HG03521 (cell line): ENCODE results near the gene SLC25A13.
"Not testable (repeated sequence)": the region's sequence is repeated elsewhere in the genome, so short reads cannot be mapped to it uniquely, and the experiment has no call there.

Source experiments
- ATAC-seq: cut with Tn5 transposase; IDR thresholded peaks from one replicate; pipeline ENCODE4 v1.9.1; 2021; ENCODE audit warnings: mild to moderate bottlenecking, moderate library complexity; ENCODE audit not compliant: unreplicated experiment

SLC25A13 gene, protein sequence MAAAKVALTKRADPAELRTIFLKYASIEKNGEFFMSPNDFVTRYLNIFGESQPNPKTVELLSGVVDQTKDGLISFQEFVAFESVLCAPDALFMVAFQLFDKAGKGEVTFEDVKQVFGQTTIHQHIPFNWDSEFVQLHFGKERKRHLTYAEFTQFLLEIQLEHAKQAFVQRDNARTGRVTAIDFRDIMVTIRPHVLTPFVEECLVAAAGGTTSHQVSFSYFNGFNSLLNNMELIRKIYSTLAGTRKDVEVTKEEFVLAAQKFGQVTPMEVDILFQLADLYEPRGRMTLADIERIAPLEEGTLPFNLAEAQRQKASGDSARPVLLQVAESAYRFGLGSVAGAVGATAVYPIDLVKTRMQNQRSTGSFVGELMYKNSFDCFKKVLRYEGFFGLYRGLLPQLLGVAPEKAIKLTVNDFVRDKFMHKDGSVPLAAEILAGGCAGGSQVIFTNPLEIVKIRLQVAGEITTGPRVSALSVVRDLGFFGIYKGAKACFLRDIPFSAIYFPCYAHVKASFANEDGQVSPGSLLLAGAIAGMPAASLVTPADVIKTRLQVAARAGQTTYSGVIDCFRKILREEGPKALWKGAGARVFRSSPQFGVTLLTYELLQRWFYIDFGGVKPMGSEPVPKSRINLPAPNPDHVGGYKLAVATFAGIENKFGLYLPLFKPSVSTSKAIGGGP

GRCh38 chr7:96321658-96322372 lies at the start of gene SLC25A13:
Gene SLC25A13 (minus strand): TSS chr7:96322098. CDS start chr7:96321956, 142 bp downstream.
- ATAC-seq = peak; percentile 77

DNA sequence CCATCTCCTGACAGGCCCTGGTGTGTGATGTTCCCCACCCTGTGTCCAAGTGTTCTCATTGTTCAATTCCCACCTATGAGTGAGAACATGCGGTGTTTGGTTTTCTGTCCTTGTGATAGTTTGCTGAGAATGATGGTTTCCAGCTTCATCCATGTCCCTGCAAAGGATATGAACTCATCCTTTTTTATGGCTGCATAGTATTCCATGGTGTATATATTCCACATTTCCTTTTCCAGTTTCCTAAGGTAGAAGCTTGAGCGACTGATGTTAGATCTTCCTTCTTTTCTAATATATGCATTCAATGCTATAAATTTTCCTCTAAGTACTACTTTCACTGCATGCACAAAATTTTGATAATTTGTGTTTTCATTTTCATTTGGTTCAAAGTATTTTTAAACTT lies 44.0 kb upstream of the SLC25A13 start:
- ATAC-seq = not testable (repeated sequence)

DNA sequence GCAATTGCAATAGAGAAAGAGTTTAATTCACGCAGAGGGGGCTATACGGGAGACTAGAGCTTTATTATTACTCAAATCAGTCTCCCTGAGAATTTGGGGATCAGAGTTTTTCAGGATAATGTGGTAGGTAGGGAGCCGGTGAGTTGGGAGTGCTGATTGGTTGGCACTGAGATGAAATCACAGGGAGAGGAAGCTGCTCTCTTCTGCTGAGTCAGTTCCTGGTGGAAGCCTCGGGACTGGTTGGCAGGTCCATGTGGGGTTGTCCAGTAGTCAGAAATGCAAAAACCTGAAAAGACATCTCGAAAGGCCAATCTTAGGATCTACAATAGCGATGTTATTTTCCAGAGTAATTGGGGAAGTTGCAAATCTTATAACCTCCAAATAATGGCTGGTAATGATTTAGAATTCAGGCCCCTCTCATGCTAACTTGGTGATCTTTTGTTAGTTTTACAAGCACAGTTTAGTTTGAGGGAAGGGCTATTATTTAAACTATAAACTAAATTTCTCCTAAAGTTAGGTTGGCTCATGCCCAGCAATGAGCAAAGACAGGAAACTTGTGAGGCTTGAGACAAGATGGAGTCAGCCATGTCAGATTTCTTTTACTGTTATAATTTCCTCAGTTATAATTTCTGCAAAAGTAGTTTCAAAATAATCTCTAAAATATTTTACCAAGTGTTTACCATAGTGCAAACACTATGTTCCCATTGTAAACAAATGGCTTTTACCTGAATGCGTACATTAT lies 39.4 kb upstream of the SLC25A13 start:
- ATAC-seq = no peak

- no peak for ATAC-seq
Measured at GRCh38 chr7:96359876-96360275, 38.0 kb upstream of the SLC25A13 start.

- ATAC-seq = not testable (repeated sequence)
Measured at GRCh38 chr7:96358236-96358971, 36.5 kb upstream of the SLC25A13 start.

- ATAC-seq = no peak
Measured at GRCh38 chr7:96355990-96356506, 34.1 kb upstream of the SLC25A13 start.

DNA sequence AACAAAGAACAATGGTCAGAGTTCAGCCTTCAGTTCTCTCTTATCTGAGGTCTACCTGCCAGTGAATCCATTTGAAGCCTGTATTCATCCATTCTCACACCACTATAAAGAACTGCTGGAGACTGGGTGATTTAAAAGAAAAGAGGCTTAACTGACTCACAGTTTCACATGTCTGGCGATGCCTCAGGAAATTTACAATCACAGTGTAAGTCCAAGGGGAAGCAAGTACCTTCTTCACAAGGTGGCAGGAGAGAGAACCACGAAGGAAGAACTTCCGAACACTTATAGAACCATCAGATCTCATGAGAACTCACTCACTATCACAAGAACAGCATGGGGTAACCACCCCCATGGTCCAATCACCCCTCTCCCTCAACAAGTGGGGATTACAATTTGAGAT lies 33.0 kb upstream of the SLC25A13 start:
- no peak for ATAC-seq

DNA sequence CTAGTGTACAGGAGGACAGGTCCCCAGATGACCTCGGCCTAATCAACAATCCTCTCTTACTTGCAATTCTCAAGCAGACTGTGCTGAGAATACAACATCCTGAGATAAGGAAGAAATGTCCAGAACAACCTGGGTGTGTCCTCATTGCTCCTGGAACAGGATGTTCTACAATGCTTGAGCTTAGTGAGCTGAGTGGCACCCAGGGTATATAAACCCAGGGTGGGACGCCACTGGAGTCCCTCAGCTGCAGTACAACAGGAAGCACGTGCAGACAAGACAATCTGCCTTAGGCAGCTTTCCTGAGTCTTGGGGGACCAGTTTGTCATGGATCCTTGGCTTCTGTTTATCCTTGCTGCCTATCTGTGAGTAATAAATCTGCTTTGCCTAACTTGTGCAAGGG lies 27.7 kb upstream of the SLC25A13 start:
- ATAC-seq = no peak

- ATAC-seq = no peak
Measured at GRCh38 chr7:96347471-96347870, 25.6 kb upstream of the SLC25A13 start.

DNA sequence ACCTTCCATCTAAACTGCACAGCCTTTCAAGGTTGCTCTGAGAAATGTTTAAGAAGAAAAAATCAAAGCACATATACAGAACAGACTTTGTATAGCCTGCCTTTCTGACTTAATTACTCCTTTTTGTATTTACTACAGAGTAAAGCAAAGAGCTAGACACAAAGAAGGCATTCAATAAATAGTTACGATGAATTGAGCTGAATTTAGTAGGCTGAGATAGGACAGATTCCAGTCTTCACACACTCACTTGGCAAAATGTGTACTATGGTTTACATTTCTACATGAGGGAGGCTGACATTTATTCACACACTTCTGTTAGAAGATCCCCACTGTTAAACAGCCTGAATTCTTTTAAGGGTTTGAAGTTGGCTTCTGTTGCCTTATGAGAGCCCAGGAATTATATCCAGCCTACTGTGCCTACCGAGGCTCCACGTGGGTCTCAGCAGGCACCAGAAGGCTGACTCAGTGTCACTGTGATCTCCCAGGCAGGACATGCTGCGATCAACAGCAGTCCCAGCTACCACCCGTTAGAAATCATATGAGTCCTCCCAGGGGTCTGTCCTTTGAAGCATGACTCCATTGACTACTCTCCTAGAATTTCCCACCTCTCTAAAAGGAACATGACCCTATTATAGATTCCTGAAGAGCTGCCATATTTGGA lies 24.5 kb upstream of the SLC25A13 start:
- no peak for ATAC-seq

DNA sequence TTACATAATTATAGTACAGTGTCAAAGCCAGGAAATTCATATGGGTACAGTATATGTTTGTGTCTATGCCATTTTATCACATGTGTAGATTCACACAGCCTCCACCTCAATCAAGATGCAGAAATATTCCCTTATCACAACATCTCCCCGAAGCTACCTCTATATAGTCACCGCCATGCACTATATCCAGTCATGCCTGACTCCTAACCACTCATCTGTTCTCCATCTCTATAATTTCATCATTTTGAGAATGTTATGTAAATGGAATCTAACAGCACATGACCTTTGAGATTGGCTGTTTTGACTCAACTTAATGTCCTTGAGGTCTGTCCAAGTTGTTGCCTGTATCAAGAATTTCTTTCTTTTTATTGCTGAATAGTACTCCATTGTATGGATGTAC lies 22.3 kb upstream of the SLC25A13 start:
- no peak for ATAC-seq

DNA sequence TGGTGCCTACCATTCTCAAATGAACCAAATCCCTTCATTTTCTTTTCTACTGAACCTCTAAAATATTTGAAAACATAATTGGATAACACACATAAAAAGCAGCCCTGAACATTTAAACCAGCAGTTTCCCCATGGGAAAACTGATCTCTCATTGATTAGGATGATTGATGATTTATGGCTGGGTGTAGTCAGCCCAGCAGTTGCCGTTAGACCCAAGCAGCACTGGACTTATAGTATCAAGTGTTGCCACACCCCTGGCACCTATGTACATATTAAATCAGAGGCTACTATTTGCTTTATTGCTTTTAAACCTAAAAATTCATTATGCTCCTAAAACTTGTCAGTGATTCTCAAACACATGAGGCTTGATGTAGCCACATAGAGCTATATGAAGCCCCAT lies 20.2 kb upstream of the SLC25A13 start:
- no peak for ATAC-seq

GRCh38 chr7:96337519-96337918 lies 15.6 kb upstream of the SLC25A13 start:
- ATAC-seq = no peak

GRCh38 chr7:96332325-96332724 lies 10.4 kb upstream of the SLC25A13 start:
- no peak for ATAC-seq

GRCh38 chr7:96331775-96332174 lies 9.9 kb upstream of the SLC25A13 start:
- no peak for ATAC-seq

DNA sequence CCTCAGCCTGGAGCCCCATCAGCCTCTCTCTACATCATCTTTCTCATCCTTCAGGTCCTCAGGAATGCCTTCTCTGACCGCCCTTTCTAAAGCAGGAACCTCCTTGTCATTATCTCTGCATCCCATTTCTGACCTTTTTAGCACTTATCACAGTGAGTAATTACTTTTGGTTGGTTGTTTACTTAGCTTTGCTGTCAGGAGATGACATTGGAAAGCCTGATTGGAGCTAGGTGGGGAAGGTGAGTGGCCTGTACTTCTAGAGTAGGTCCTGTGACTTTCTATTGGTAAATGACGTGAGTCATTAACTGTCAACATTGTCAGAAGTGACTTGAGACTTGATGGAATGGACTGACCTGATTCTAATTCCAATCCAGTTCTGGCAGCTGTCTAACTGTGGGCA lies 9.3 kb upstream of the SLC25A13 start:
- ATAC-seq = no peak

- no peak for ATAC-seq
Measured at GRCh38 chr7:96330193-96330592, 8.3 kb upstream of the SLC25A13 start.

DNA sequence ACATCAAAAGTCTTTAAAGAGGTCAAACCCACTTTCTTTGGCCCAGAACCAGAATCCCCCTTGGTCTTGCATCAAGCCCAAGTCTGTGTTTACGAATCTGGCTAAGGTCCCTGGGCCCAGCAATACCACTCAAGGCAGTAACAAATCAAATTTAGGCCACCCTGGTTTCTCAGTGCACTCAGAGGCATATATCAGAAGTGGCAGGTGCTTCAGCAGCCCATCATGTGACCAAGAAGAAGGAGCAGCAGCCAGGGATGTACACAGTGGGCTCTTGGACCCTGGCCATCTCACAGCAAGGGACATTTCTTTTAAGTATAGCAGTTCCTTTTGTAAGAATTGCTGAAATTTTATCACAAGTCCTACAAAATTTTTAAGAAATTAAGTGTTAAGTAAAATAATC lies 7.3 kb upstream of the SLC25A13 start:
- no peak for ATAC-seq

- ATAC-seq = no peak
Measured at GRCh38 chr7:96328016-96328415, 6.1 kb upstream of the SLC25A13 start.

DNA sequence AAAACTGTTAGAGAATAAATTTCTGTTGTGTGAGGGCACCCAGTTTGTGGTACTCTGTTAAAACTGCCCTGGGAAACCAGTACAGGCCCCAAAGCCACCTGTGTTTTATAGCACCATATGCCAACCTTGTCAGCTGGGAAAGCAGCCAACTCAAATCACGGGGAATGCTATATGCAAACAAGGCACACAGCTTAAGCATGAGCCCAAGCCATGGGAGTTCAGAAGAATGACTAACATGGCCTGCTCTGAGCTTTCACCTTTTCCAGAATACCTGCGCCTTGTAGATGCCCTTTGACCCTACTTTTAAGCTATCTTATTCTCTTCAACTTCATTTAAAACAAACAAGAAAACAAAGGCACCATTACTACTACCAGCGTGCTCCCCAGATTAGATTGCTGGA lies 5.5 kb upstream of the SLC25A13 start:
- no peak for ATAC-seq
